GM12891 (cell line): ENCODE results near the gene OGDHL.

Experiments
- POLR2A ChIP-seq: IDR thresholded peaks from 2 replicates; pipeline ENCODE4 v1.6.1; 2011; ENCODE audit warnings: low read depth, low read length, control low read depth
- POLR2AphosphoS5 ChIP-seq: IDR thresholded peaks from 2 replicates; pipeline ENCODE4 v1.6.1; 2011; ENCODE audit warnings: low read depth, low read length, control low read depth
- POU2F2 ChIP-seq: IDR thresholded peaks from 2 replicates; pipeline ENCODE4 v1.6.1; 2011; ENCODE audit warnings: low read depth, mild to moderate bottlenecking, control low read depth, low read length, moderate library complexity
- TAF1 ChIP-seq: IDR thresholded peaks from 2 replicates; pipeline ENCODE4 v1.6.1; 2011; ENCODE audit warnings: low read depth, low read length, control low read depth

DNA sequence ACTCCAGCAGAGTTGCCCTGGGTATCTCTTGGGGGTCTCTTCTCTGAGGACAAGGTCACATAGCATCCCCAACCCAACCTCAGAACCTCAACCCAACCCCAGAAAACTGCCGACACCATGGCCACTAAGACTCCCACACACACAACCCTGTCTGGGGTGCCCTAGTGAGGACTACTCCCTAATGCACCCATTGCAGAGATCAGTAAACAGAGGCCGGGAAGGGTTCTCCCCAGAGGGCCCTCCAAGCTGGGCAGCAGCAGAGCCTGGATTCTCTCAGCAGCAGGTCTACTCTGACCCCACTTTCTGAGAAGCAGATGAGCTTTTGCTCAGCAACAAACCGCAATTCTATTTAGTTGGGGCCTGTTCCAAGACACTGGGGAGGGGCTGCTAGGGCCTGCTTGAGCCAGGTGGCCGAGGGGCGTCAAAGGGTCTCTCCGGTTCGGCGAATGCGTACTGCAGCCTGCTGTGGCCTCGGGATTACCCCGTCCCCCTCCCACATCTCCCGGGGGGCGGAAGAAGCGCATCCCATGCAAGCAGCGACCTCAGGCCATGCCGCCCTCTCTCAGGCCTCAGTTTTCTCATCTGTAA is 828 bp downstream of the OGDHL start:
- TF ChIP-seq POU2F2 (no peak), POLR2AphosphoS5 (no peak), POLR2A (no peak), TAF1 (no peak)
